SK-N-SH (cell line): ENCODE results near the gene RPS15A. TPM values are rescaled to one million over a fixed set of nuclear protein-coding genes. Genes with fewer than 3 reads are reported as not detected.

Source experiments
- CTCF ChIA-PET: fragments of 300-600, 350-600 bp; formaldehyde crosslinking; extraction: SDS; loops from one replicate; lab custom pipeline; 2021; lab: Yijun Ruan, JAX
- POLR2A ChIA-PET: fragments of 350-600 bp; sonication (Branson Sonifier 250); formaldehyde crosslinking; extraction: SDS; loops from one replicate; lab custom pipeline; 2020; ENCODE audit warnings: antibody characterized with exemption, inconsistent platforms; lab: Yijun Ruan, JAX
- DNase-seq: peaks from one replicate; pipeline ENCODE4 v3.0.0; 2012
- H2AFZ ChIP-seq: fragments of 200-600 bp; sonication (generic); 2 replicates; pipeline ENCODE4 v1.8.1; 2016; ENCODE audit warnings: antibody characterized with exemption, mild to moderate bottlenecking, low read depth
- H3F3A ChIP-seq: fragments of 200-600 bp; sonication (generic); replicated peaks from 2 replicates; pipeline ENCODE3; 2016; ENCODE audit warnings: antibody characterized with exemption, mild to moderate bottlenecking; ENCODE audit not compliant: insufficient read depth
- H3K27ac ChIP-seq, 2 experiments: fragments of 200-500 bp in 1 of 2; fragments of 200-600 bp in 1 of 2; sonication (Bioruptor generic) in 1 of 2; sonication (generic), shearing (Covaris generic) in 1 of 2; 2 replicates each; pipeline versions ENCODE4 v1.5.1 to v1.6.1; 2014 to 2016; ENCODE audit warnings: low read depth in 2 of 2, inconsistent platforms in 1 of 2, low read length in 1 of 2, mild to moderate bottlenecking in 1 of 2, mixed read lengths in 1 of 2
- H3K27me3 ChIP-seq: fragments of 200-600 bp; sonication (generic), shearing (Covaris generic); 2 replicates; pipeline ENCODE4 v1.6.1; 2016; ENCODE audit warnings: mixed run types; ENCODE audit not compliant: insufficient read depth
- H3K36me3 ChIP-seq, 2 experiments: fragments of 200-500 bp in 1 of 2; fragments of 200-600 bp in 1 of 2; sonication (Bioruptor generic) in 1 of 2; sonication (generic) in 1 of 2; replicated peaks in 1 of 2; 2 replicates each; pipeline versions ENCODE3 to v1.5.1; 2014 to 2016; ENCODE audit warnings: low read length in 1 of 2, mild to moderate bottlenecking in 1 of 2; ENCODE audit not compliant: insufficient read depth in 2 of 2, control insufficient read depth in 1 of 2
- H3K4me1 ChIP-seq, 2 experiments: fragments of 200-500 bp in 1 of 2; fragments of 200-600 bp in 1 of 2; sonication (Bioruptor generic) in 1 of 2; sonication (generic), shearing (Covaris generic) in 1 of 2; 2 replicates each; pipeline versions ENCODE4 v1.5.1 to v1.6.1; 2014 to 2016; ENCODE audit warnings: low read depth in 1 of 2, low read length in 1 of 2, mixed run types in 1 of 2; ENCODE audit not compliant: insufficient read depth in 2 of 2, control insufficient read depth in 1 of 2
- H3K4me2 ChIP-seq: fragments of 200-600 bp; sonication (generic), shearing (Covaris generic); 2 replicates; pipeline ENCODE4 v1.6.1; 2017; ENCODE audit warnings: mixed run types
- H3K4me3 ChIP-seq, 2 experiments: fragments of 200-500 bp in 1 of 2; fragments of 200-600 bp in 1 of 2; sonication (Bioruptor generic) in 1 of 2; sonication (generic), shearing (Covaris generic) in 1 of 2; 2 replicates each; pipeline versions ENCODE4 v1.5.1 to v1.8.1; 2014 to 2016; ENCODE audit warnings: low read depth in 2 of 2, inconsistent platforms in 1 of 2, low read length in 1 of 2, mild to moderate bottlenecking in 1 of 2, mixed read lengths in 1 of 2, moderate library complexity in 1 of 2
- H3K79me2 ChIP-seq: fragments of 200-600 bp; sonication (generic); 2 replicates; pipeline ENCODE4 v1.8.1; 2017; ENCODE audit warnings: mild to moderate bottlenecking; ENCODE audit not compliant: insufficient read depth
- H3K9ac ChIP-seq: fragments of 200-600 bp; sonication (generic); 2 replicates; pipeline ENCODE4 v1.6.1; 2017; ENCODE audit warnings: mixed run types
- H3K9me2 ChIP-seq: fragments of 200-600 bp; sonication (generic); 2 replicates; pipeline ENCODE4 v1.6.1; 2017; ENCODE audit warnings: mixed run types
- H3K9me3 ChIP-seq: fragments of 200-600 bp; sonication (generic); 2 replicates; pipeline ENCODE4 v1.6.1; 2017; ENCODE audit warnings: mixed run types, mild to moderate bottlenecking, moderate library complexity
- H4K20me1 ChIP-seq: fragments of 200-600 bp; sonication (generic); 2 replicates; pipeline ENCODE4 v1.6.1; 2017; ENCODE audit warnings: mild to moderate bottlenecking, mixed run types; ENCODE audit not compliant: insufficient read depth
- EP300 ChIP-seq, 2 experiments: IDR thresholded peaks; 2 replicates each; pipeline versions ENCODE4 v1.4.0 to v1.6.1; 2012; ENCODE audit warnings: borderline replicate concordance in 1 of 2, low read depth in 1 of 2, low read length in 1 of 2
- FOXJ3 ChIP-seq: sonication (generic); formaldehyde crosslinking; IDR thresholded peaks from 2 replicates; pipeline ENCODE4 v1.5.1; 2020; ENCODE audit warnings: mild to moderate bottlenecking, missing genetic modification reagents
- JUND ChIP-seq: IDR thresholded peaks from 2 replicates; pipeline ENCODE4 v1.4.0; 2012
- MXI1 ChIP-seq: IDR thresholded peaks from 2 replicates; pipeline ENCODE4 v1.6.1; 2012; ENCODE audit warnings: mild to moderate bottlenecking, low read depth, low read length, improper control_type of control experiment
- RCOR1 ChIP-seq: fragments of 150-350 bp; IDR thresholded peaks from 2 replicates; pipeline ENCODE4 v1.6.1; 2017; ENCODE audit warnings: antibody characterized with exemption, low read length
- TCF12 ChIP-seq: IDR thresholded peaks from 2 replicates; pipeline ENCODE4 v1.4.0; 2012
- USF1 ChIP-seq: IDR thresholded peaks from 2 replicates; pipeline ENCODE4 v1.4.0; 2012; ENCODE audit warnings: low read depth, borderline replicate concordance
- WGBS: methylation state at CpG from one replicate; pipeline ENCODE4 v1.1.6; 2017; ENCODE audit warnings: low lambda C conversion rate; 5-methylcytosine and 5-hydroxymethylcytosine counted together
- polyA plus RNA-seq, 3 experiments: library from polyadenylated mRNA; depleted of rRNA; stranded (reverse); fragments of >200 nt; gene quantifications; 2 replicates each; pipeline ENCODE4 v1.2.3, GENCODE V29; 2012

The RPS15A gene
- polyA plus RNA-seq, 1 of the 3 experiments (the other 2 are of a cell fraction), result 6,745 TPM

DNA sequence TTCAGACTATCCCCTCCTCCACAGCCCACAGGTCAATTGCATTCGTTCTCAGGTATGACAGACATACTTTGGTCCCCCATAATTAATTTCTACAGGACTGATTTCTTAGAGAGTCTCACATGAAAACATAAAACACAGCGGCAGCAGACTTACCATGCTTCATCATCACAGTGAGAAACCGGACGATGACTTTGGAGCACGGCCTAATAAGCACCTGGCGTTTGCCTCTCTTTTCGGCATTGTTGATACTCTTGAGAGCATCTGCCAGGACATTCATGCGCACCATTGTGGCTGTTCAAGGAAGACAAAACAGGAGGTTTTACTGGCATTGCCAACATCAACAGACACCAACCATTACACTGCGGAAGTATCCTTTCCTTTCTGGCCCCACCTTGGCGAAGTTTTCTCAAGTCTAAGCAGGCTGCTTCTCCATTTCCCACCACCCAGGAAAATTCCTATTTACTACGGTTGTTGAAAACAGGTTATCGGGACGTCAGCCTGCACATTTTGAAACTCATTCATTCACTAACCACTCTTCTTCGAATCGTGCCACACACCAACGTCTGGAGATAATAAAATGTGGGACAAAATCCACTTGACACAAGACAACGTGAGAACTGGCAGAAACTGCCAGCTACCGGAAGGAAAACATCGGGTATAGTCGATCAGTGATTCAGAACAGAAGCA lies 1.2 kb downstream of the RPS15A start:
- Histone ChIP-seq H3K4me1 (peaks cover 17 to 20% of the 10 kb centered on the region in 2 experiments), H3K9me3 (no peaks in the 10 kb centered on the region), H3K36me3 (peaks cover 61 to 77% of the 10 kb centered on the region in 2 experiments), H3K9me2 (no peaks in the 10 kb centered on the region), H4K20me1 (peaks cover 59% of the 10 kb centered on the region), H3F3A (peaks cover 46% of the 10 kb centered on the region), H3K27me3 (no peaks in the 10 kb centered on the region), H3K27ac (peak overlapping the region; percentile 18 to 65; a peak in 2 of 4 replicates), H3K9ac (peak overlapping the region; percentile 96), H3K4me2 (peak overlapping the region; percentile 94), H3K4me3 (peak overlapping the region; percentile 81 to 91), H2AFZ (no peak overlapping the region), H3K79me2 (peaks cover 81% of the 10 kb centered on the region)
- ChIA-PET POLR2A (interaction anchor here (3.2 kb wide), 1 partner anchor 13 kb away, joined by 56 read pairs; the partner anchor contains the start of gene ARL6IP1), CTCF (interaction anchor here (0.6 to 1.4 kb wide), 4 partner anchors 11 to 297 kb away, joined by 3 to 5 read pairs (median 3); partner anchors contain the start of gene ARL6IP1)
- DNase-seq, result no peak
- peak; percentile 81 for TF ChIP-seq MXI1
- no peak for TF ChIP-seq JUND
- 5% methylated on average over 19 of the region's 20 CpGs for WGBS

DNA sequence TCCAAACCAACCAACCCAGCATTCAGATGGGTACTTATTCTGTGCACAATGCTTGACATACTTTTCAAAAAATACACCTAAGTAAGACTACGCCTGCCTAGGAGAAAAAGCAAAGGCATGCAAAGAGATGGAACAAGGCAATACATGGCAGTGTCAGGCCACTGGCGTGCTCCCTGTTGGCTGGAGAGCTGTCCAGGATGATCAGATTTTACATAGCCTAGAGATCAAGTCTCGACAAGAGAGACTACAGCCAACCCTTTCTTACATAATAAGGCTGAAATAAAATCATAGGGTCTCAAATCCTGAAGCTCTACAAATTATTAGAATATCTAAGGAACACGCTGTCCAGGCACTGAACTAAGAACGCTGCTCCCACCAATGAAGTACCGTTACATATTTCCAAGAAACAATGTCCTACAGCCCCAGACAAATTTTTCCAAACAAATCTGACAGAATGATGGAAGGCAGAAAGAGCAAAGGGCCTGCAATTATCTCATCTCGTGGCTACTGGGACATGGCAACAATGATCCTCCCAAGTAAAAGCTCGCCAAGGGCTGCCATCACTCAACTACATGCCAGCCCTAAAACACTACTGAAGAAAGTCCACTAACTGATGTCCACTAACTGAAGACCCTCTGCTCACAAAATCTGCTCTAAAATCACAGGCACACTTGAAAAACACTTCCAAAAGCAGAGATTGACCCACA lies 5.1 kb downstream of the RPS15A start:
- Histone ChIP-seq H3K9ac (no peak overlapping the region), H3K27ac (peak overlapping the region in 1 of 2 experiments; percentile 18; a peak in 1 of 4 replicates), H3K9me2 (no peaks in the 10 kb centered on the region), H3K27me3 (no peaks in the 10 kb centered on the region), H4K20me1 (peaks cover 81% of the 10 kb centered on the region), H3F3A (peaks cover 27% of the 10 kb centered on the region), H3K79me2 (peaks cover 79% of the 10 kb centered on the region), H3K4me1 (peaks cover 17 to 20% of the 10 kb centered on the region in 2 experiments), H3K9me3 (no peaks in the 10 kb centered on the region), H2AFZ (no peak overlapping the region), H3K4me2 (peak overlapping the region; percentile 94), H3K4me3 (no peak overlapping the region), H3K36me3 (peaks cover 57 to 69% of the 10 kb centered on the region in 2 experiments)
- POLR2A ChIA-PET, result interaction anchor here (1.1 kb wide), 1 partner anchor 16 kb away, joined by 3 read pairs; the partner anchor contains the start of gene ARL6IP1
- no peak for DNase-seq
- CTCF ChIA-PET, result interaction anchor here (1.0 to 1.1 kb wide), 2 partner anchors 16 to 185 kb away, joined by 3 read pairs; partner anchors contain the start of gene ARL6IP1
- WGBS, result 76% methylated on average over 8 of the region's 8 CpGs
- TF ChIP-seq TCF12 (no peak), MXI1 (no peak), FOXJ3 (no peak), RCOR1 (no peak), USF1 (no peak), EP300 (IDR thresholded peaks at IDR 0.05; ENCODE audit: borderline replicate concordance in 1 of 2, low read depth in 1 of 2, low read length in 1 of 2) (no peak)
